Measurements from ENCODE around the gene SERINC1.

DNA sequence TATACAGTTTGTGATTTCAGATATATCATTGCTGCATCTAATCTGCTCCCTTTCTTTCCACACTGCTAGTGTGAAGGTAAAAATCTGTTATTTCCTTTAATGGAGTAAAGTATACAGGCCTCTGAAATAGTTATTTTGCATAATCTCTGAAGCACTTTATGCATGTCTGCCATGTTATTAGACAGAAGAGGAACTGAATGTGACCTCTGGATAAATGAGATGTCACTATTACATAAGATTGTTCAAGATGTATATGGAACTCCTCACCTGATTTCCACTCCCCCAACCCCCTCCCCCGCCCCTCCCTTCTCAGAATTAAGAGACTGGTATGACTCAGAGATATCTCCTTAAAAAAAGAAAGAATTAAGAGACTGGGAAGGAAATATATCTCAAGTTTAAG, 26.3 kb downstream of the SERINC1 start:
- TF ChIP-seq, protein P1, sequence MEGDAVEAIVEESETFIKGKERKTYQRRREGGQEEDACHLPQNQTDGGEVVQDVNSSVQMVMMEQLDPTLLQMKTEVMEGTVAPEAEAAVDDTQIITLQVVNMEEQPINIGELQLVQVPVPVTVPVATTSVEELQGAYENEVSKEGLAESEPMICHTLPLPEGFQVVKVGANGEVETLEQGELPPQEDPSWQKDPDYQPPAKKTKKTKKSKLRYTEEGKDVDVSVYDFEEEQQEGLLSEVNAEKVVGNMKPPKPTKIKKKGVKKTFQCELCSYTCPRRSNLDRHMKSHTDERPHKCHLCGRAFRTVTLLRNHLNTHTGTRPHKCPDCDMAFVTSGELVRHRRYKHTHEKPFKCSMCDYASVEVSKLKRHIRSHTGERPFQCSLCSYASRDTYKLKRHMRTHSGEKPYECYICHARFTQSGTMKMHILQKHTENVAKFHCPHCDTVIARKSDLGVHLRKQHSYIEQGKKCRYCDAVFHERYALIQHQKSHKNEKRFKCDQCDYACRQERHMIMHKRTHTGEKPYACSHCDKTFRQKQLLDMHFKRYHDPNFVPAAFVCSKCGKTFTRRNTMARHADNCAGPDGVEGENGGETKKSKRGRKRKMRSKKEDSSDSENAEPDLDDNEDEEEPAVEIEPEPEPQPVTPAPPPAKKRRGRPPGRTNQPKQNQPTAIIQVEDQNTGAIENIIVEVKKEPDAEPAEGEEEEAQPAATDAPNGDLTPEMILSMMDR (IDR thresholded peaks at IDR 0.05) = no peak
- no peak for TF ChIP-seq POLR2A (IDR thresholded peaks at IDR 0.05)

Data from uterus (tissue), 2 donors.